Measurements from ENCODE around the gene COL17A1. TPM values are rescaled to one million over a fixed set of nuclear protein-coding genes. Genes with fewer than 3 reads are reported as not detected.

The COL17A1 gene
- total RNA-seq, 1 experiment from 2014 or later, result 514 TPM

- BruUV-seq (replicated peaks), result no TSS peak
- DNase-seq (ENCODE audit: unreplicated experiment), result peak; percentile 64
- intact Hi-C loops (cut with micrococcal nuclease), result loop anchor here (1.0 to 5.0 kb wide), 4 partner anchors 37 to 307 kb away; partner anchors contain the start of gene CFAP58
- H3K36me3 Mint-ChIP-seq (ENCODE audit: insufficient read depth, unreplicated experiment), result peaks cover 96% of the 10 kb centered on the region
- ChIA-PET POLR2A (interaction anchor here (0.7 to 1.2 kb wide), 3 partner anchors 11 to 78 kb away, joined by 3 to 6 read pairs (median 5); partner anchors contain the start of gene SFR1), CTCF (interaction anchor here (0.6 to 1.0 kb wide), 4 partner anchors 12 to 577 kb away, joined by 3 to 5 read pairs (median 4); no protein-coding TSS in a partner anchor)
- no peaks in the 10 kb centered on the region for H3K9me3 Mint-ChIP-seq (ENCODE audit: unreplicated experiment)
- H3K27me3 Mint-ChIP-seq (ENCODE audit: insufficient read depth, unreplicated experiment), result no peaks in the 10 kb centered on the region
- H3K4me3 Mint-ChIP-seq (ENCODE audit: unreplicated experiment), result no peak overlapping the region
- peaks cover 4% of the 10 kb centered on the region for H3K4me1 Mint-ChIP-seq (ENCODE audit: insufficient read depth, unreplicated experiment)
- no peak overlapping the region for H3K27ac Mint-ChIP-seq (ENCODE audit: low read depth, unreplicated experiment)
- peak; percentile 47 for TF ChIP-seq CTCF (IDR thresholded peaks at IDR 0.05; ENCODE audit: unreplicated experiment)
Measured at GRCh38 chr10:104045151-104046089, 40.3 kb downstream of the COL17A1 start.

- intact Hi-C loops (cut with micrococcal nuclease), result no loop called here
- peaks cover 96% of the 10 kb centered on the region for H3K36me3 Mint-ChIP-seq (ENCODE audit: insufficient read depth, unreplicated experiment)
- no peak for TF ChIP-seq CTCF (IDR thresholded peaks at IDR 0.05; ENCODE audit: unreplicated experiment)
- ChIA-PET CTCF (no interaction called here), POLR2A (no interaction called here)
- DNase-seq (ENCODE audit: unreplicated experiment), result no peak
- BruUV-seq (replicated peaks), result no TSS peak
- H3K4me1 Mint-ChIP-seq (ENCODE audit: insufficient read depth, unreplicated experiment), result peaks cover 4% of the 10 kb centered on the region
- no peaks in the 10 kb centered on the region for H3K9me3 Mint-ChIP-seq (ENCODE audit: unreplicated experiment)
- H3K27me3 Mint-ChIP-seq (ENCODE audit: insufficient read depth, unreplicated experiment), result no peaks in the 10 kb centered on the region
- H3K4me3 Mint-ChIP-seq (ENCODE audit: unreplicated experiment), result no peak overlapping the region
- no peak overlapping the region for H3K27ac Mint-ChIP-seq (ENCODE audit: low read depth, unreplicated experiment)
Measured at GRCh38 chr10:104043854-104044253, 41.8 kb downstream of the COL17A1 start.

GRCh38 chr10:104043185-104043830 is 42.4 kb downstream of the COL17A1 start:
- Mint-ChIP-seq H3K36me3 (ENCODE audit: insufficient read depth, unreplicated experiment) (peaks cover 96% of the 10 kb centered on the region), H3K27ac (ENCODE audit: low read depth, unreplicated experiment) (no peak overlapping the region), H3K4me3 (ENCODE audit: unreplicated experiment) (no peak overlapping the region), H3K9me3 (ENCODE audit: unreplicated experiment) (no peaks in the 10 kb centered on the region), H3K4me1 (ENCODE audit: insufficient read depth, unreplicated experiment) (peaks cover 1% of the 10 kb centered on the region), H3K27me3 (ENCODE audit: insufficient read depth, unreplicated experiment) (no peaks in the 10 kb centered on the region)
- TF ChIP-seq CTCF (IDR thresholded peaks at IDR 0.05; ENCODE audit: unreplicated experiment), result no peak
- no peak for DNase-seq (ENCODE audit: unreplicated experiment)
- no TSS peak for BruUV-seq (replicated peaks)
- intact Hi-C loops (cut with micrococcal nuclease), result no loop called here
- CTCF ChIA-PET, result interaction anchor here (0.6 kb wide), 1 partner anchor 82 kb away, joined by 3 read pairs; no protein-coding TSS in a partner anchor
- POLR2A ChIA-PET, result no interaction called here
